Left ventricle myocardium inferior (tissue), 1 donor: ENCODE results near the gene DRG2. TPM values are rescaled to one million over a fixed set of nuclear protein-coding genes. Genes with fewer than 3 reads are reported as not detected.

ENCODE experiments used
- DNase-seq: peaks from one replicate; pipeline ENCODE4 v3.0.0-alpha.2; 2020
- H3K27ac ChIP-seq: fragments of 200-600 bp; replicated peaks from 2 replicates; pipeline ENCODE4 v1.8.0; 2021
- H3K27me3 ChIP-seq: fragments of 200-600 bp; 2 replicates; pipeline ENCODE4 v1.8.0; 2021; ENCODE audit warnings: low read depth
- H3K36me3 ChIP-seq: fragments of 200-600 bp; 2 replicates; pipeline ENCODE4 v1.8.0; 2021
- H3K4me1 ChIP-seq: fragments of 200-600 bp; 2 replicates; pipeline ENCODE4 v1.8.0; 2021
- H3K4me3 ChIP-seq: fragments of 200-600 bp; 2 replicates; pipeline ENCODE4 v1.8.0; 2021; ENCODE audit warnings: mild to moderate bottlenecking, moderate library complexity
- H3K9me3 ChIP-seq: fragments of 200-600 bp; replicated peaks from 2 replicates; pipeline ENCODE4 v1.8.0; 2021
- CTCF ChIP-seq: fragments of 200-600 bp; IDR thresholded peaks from 2 replicates; pipeline ENCODE4 v1.8.0; 2021; ENCODE audit warnings: antibody characterized with exemption, mild to moderate bottlenecking, borderline replicate concordance
- intact Hi-C: fragments of 100-400 bp; cut with micrococcal nuclease; formaldehyde crosslinking; loops from one replicate; pipeline ENCODE4 v1.11.0; 2022
- total RNA-seq: library from RNA; stranded (reverse); fragmentation: NEBNext Ultra II Directional; extraction: Animal tissue kit (Norgen Biotek cat#: 25700); gene quantifications from one replicate; pipeline ENCODE4 v1.2.1, GENCODE V29; 2021
- donor health status: DM: no; HTN: yes; CAD: no; lungs with severe emphysema.

Gene DRG2
- total RNA-seq, 1 donor from 2014 or later = 20.2 TPM

- DNase-seq = no peak
- peaks cover 53% of the 10 kb centered on the region for H3K36me3 ChIP-seq
These were observed 22.2 kb upstream of the DRG2 start for GRCh38 chr17:18065546-18065945.

GRCh38 chr17:18066866-18067265 lies 20.9 kb upstream of the DRG2 start:
- Histone ChIP-seq H3K4me3 (no peak overlapping the region), H3K27ac (no peak overlapping the region), H3K4me1 (peaks cover 4% of the 10 kb centered on the region), H3K27me3 (no peaks in the 10 kb centered on the region), H3K36me3 (peaks cover 40% of the 10 kb centered on the region), H3K9me3 (no peaks in the 10 kb centered on the region)
- intact Hi-C loops = no loop called here
- TF ChIP-seq CTCF = no peak
- no peak for DNase-seq

More at GRCh38 chr17:18065546-18065945, 22.2 kb upstream of the DRG2 start:
- no peak for TF ChIP-seq CTCF
- intact Hi-C loops = no loop called here
- Histone ChIP-seq H3K27me3 (no peaks in the 10 kb centered on the region), H3K4me3 (no peak overlapping the region), H3K4me1 (peaks cover 4% of the 10 kb centered on the region), H3K9me3 (no peaks in the 10 kb centered on the region), H3K27ac (no peak overlapping the region)

GRCh38 chr17:18069101-18069500 lies 18.6 kb upstream of the DRG2 start:
- Histone ChIP-seq H3K9me3 (no peaks in the 10 kb centered on the region), H3K27ac (no peak overlapping the region), H3K27me3 (no peaks in the 10 kb centered on the region), H3K36me3 (peaks cover 22% of the 10 kb centered on the region), H3K4me1 (no peaks in the 10 kb centered on the region), H3K4me3 (no peak overlapping the region)
- no peak for TF ChIP-seq CTCF
- intact Hi-C loops = no loop called here
- no peak for DNase-seq

GRCh38 chr17:18070861-18071340 lies 16.8 kb upstream of the DRG2 start:
- intact Hi-C loops = no loop called here
- H3K27me3 ChIP-seq = peaks cover 9% of the 10 kb centered on the region
- H3K9me3 ChIP-seq = no peaks in the 10 kb centered on the region
- no peak overlapping the region for H3K27ac ChIP-seq
- peak overlapping the region; percentile 34 for H3K4me3 ChIP-seq
- H3K4me1 ChIP-seq = no peaks in the 10 kb centered on the region
- DNase-seq = no peak
- TF ChIP-seq CTCF = no peak
- peaks cover 6% of the 10 kb centered on the region for H3K36me3 ChIP-seq

- Histone ChIP-seq H3K4me3 (no peak overlapping the region), H3K27me3 (peaks cover 16% of the 10 kb centered on the region), H3K27ac (no peak overlapping the region), H3K9me3 (no peaks in the 10 kb centered on the region), H3K4me1 (no peaks in the 10 kb centered on the region), H3K36me3 (peaks cover 2% of the 10 kb centered on the region)
- TF ChIP-seq CTCF = no peak
- DNase-seq = no peak
- intact Hi-C loops = no loop called here
These were observed 16.0 kb upstream of the DRG2 start for GRCh38 chr17:18071751-18072150.
